GM21381 (cell line): ENCODE results near the gene ACOT7.

Experiments
- ATAC-seq: cut with Tn5 transposase; IDR thresholded peaks from one replicate; pipeline ENCODE4 v1.9.1; 2021; ENCODE audit warnings: mild to moderate bottlenecking, moderate library complexity; ENCODE audit not compliant: unreplicated experiment

Gene ACOT7

GRCh38 chr1:6256645-6257044 is 136.9 kb downstream of the ACOT7 start:
- ATAC-seq = no peak

GRCh38 chr1:6254691-6255090 is 138.9 kb downstream of the ACOT7 start:
- no peak for ATAC-seq

- no peak for ATAC-seq
Measured at GRCh38 chr1:6253380-6253779, 140.2 kb downstream of the ACOT7 start.

GRCh38 chr1:6252374-6252710 is 141.2 kb downstream of the ACOT7 start:
- no peak for ATAC-seq

GRCh38 chr1:6251681-6252373 is 141.7 kb downstream of the ACOT7 start:
- ATAC-seq = no peak

GRCh38 chr1:6251233-6251632 is 142.3 kb downstream of the ACOT7 start:
- no peak for ATAC-seq

GRCh38 chr1:6249739-6250689 is 143.6 kb downstream of the ACOT7 start:
- no peak for ATAC-seq

- ATAC-seq = no peak
Measured at GRCh38 chr1:6248932-6249738, 144.4 kb downstream of the ACOT7 start.

GRCh38 chr1:6248161-6248776 is 145.3 kb downstream of the ACOT7 start:
- no peak for ATAC-seq

- no peak for ATAC-seq
Measured at GRCh38 chr1:6247651-6248050, 145.9 kb downstream of the ACOT7 start.

- peak; percentile 46 for ATAC-seq
Measured at GRCh38 chr1:6246497-6247467, 146.8 kb downstream of the ACOT7 start.

- ATAC-seq = no peak
Measured at GRCh38 chr1:6245869-6246496, 147.6 kb downstream of the ACOT7 start.

GRCh38 chr1:6245086-6245868 is 148.3 kb downstream of the ACOT7 start:
- ATAC-seq = peak; percentile 59

- no peak for ATAC-seq
Measured at GRCh38 chr1:6244401-6245049, 149.0 kb downstream of the ACOT7 start.

- no peak for ATAC-seq
Measured at GRCh38 chr1:6243993-6244392, 149.6 kb downstream of the ACOT7 start, which contains the start of gene HES3. TSS of gene HES3 (plus strand) at chr1:6244179. CDS start at chr1:6244366, 187 bp downstream.

GRCh38 chr1:6243053-6243834 is 150.3 kb downstream of the ACOT7 start:
- no peak for ATAC-seq
